ENCODE data around the gene SPATA21. TPM values are rescaled to one million over a fixed set of nuclear protein-coding genes. Genes with fewer than 3 reads are reported as not detected.

SPATA21 gene
- total RNA-seq, 4 donors from 2014 or later: not detected

DNA sequence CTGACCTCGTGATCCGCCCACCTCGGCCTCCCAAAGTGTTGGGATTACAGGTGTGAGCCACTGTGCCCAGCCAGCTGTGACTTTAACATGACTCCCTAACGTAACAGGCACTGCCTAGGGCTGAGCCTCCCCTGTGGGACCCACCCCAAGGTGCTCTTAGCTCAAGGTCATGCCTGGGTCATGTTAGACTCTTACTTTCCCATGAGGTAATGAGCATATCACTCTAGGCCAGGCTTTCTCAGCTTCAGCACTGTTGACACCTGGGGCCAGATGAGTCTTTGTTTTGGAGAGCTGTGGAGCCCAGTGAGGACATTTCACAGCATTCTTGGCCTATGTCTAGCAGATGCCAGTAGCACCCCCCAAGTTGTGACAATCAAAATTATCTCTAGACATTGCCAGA lies 7.8 kb upstream of the SPATA21 start:
- Histone ChIP-seq H3K9me3 (no peaks in the 10 kb centered on the region), H3K27ac (no peak overlapping the region), H3K4me1 (peaks cover 6 to 28% (median 22%) of the 10 kb centered on the region in 4 donors), H3K27me3 (no peaks in the 10 kb centered on the region), H3K36me3 (peaks cover 0 to 37% (median 11%) of the 10 kb centered on the region in 4 donors), H3K4me3 (no peak overlapping the region)
- TF ChIP-seq, protein P1, sequence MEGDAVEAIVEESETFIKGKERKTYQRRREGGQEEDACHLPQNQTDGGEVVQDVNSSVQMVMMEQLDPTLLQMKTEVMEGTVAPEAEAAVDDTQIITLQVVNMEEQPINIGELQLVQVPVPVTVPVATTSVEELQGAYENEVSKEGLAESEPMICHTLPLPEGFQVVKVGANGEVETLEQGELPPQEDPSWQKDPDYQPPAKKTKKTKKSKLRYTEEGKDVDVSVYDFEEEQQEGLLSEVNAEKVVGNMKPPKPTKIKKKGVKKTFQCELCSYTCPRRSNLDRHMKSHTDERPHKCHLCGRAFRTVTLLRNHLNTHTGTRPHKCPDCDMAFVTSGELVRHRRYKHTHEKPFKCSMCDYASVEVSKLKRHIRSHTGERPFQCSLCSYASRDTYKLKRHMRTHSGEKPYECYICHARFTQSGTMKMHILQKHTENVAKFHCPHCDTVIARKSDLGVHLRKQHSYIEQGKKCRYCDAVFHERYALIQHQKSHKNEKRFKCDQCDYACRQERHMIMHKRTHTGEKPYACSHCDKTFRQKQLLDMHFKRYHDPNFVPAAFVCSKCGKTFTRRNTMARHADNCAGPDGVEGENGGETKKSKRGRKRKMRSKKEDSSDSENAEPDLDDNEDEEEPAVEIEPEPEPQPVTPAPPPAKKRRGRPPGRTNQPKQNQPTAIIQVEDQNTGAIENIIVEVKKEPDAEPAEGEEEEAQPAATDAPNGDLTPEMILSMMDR (IDR thresholded peaks at IDR 0.05): no peak
- TF ChIP-seq POLR2A (IDR thresholded peaks at IDR 0.05) (no peak), POLR2AphosphoS5 (IDR thresholded peaks at IDR 0.05) (no peak), EP300 (IDR thresholded peaks at IDR 0.05; ENCODE audit: low read depth) (no peak)
- in situ Hi-C loops (cut with MboI; ENCODE audit: low pct_ligation_motif_present in 1 of 4, low pct_unique_long_range_greater_than_20kb in 1 of 4, low sequenced_read_pairs in 3 of 4) (no loop called here), intact Hi-C loops (cut with DNase I; ENCODE audit: low total_unique reads) (no loop called here)
- 95% methylated on average over 4 of the region's 4 CpGs; no CpG with 5 or more reads in 1 of the 2 donors for WGBS, 2 donors (ENCODE audit: low coverage in 1 of 2)
- no peak for DNase-seq

DNA sequence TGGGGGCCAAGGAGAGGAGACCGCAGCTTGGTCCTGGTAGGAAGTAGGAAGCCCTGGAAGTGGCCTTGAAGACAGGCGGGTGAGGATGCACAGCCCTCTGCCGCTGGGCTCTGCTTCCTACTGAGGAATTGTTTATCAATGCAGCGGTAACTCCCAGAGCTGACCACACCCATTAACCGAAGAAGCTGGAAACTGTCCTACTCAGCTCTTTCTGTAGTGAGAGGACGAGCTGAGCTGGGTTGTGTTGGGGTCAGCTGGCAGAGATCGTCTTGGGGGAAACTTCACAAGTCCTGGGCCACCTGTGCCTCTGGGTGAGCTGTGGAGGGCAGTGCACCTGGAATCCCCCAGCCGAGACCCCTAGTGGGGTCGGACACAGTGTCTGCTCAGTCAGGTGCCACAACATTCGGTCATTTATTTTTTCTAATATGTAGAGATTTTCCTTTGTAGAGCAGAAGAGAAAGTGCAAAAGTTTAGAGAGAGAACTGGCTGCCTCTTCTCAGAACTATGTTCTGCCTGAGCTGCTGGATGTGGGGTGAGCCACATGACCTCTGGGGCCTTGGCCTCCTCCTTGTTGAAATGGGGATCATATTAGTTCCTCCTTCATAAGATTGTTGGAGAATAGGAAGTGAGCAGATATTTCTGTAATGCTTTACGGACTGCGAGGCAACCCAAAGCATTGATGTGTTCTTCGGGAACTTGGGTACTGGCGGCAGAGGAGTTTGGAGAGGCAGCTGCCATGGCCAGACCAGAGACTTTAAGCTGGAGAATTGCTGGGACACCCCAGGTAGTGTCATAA lies 6.9 kb upstream of the SPATA21 start:
- no peak overlapping the region for H3K4me3 ChIP-seq
- H3K4me1 ChIP-seq: peaks cover 6 to 29% (median 22%) of the 10 kb centered on the region in 4 donors
- intact Hi-C loops (cut with DNase I; ENCODE audit: low total_unique reads): no loop called here
- H3K36me3 ChIP-seq: peaks cover 0 to 31% (median 6%) of the 10 kb centered on the region in 4 donors
- no peaks in the 10 kb centered on the region for H3K9me3 ChIP-seq
- H3K27me3 ChIP-seq: no peaks in the 10 kb centered on the region
- peak overlapping the region in 1 of 4 donors; percentile 28 for H3K27ac ChIP-seq
- DNase-seq: no peak
- TF ChIP-seq, protein P1 (IDR thresholded peaks at IDR 0.05): no peak
- TF ChIP-seq POLR2AphosphoS5 (IDR thresholded peaks at IDR 0.05) (no peak), POLR2A (IDR thresholded peaks at IDR 0.05) (no peak), EP300 (IDR thresholded peaks at IDR 0.05; ENCODE audit: low read depth) (no peak)
- in situ Hi-C loops (cut with MboI; ENCODE audit: low pct_ligation_motif_present in 1 of 4, low pct_unique_long_range_greater_than_20kb in 1 of 4, low sequenced_read_pairs in 3 of 4): no loop called here
- WGBS, 2 donors (ENCODE audit: low coverage in 1 of 2): 82% methylated on average over 3 to 14 of the region's 14 CpGs

DNA sequence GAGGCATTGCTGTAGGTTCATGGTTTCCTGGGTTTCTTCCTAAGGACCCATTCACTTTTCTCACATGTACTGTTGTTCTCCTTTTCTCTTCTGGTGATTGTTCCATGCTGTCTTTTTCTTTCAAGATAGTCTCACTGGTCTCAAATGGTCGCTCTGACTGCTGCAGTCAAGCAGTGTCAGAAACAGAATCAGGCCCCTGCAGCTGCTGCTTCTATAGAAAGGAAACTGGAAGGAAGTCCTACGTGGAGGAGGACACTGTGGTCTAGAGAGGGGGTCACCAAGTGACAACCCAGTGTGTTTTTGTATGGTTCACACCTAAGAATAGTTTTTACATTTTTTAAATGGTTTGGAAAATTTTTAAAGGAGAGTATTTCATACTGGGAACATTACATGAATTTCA lies 5.7 kb upstream of the SPATA21 start:
- Histone ChIP-seq H3K27me3 (no peaks in the 10 kb centered on the region), H3K27ac (peak overlapping the region in 1 of 4 donors; percentile 87), H3K4me1 (peaks cover 6 to 29% (median 22%) of the 10 kb centered on the region in 4 donors), H3K4me3 (no peak overlapping the region), H3K36me3 (peaks cover 0 to 20% (median 1%) of the 10 kb centered on the region in 4 donors), H3K9me3 (no peaks in the 10 kb centered on the region)
- 33 to 56% methylated on average over 1 to 2 of the region's 2 CpGs for WGBS, 2 donors (ENCODE audit: low coverage in 1 of 2)
- in situ Hi-C loops (cut with MboI; ENCODE audit: low pct_ligation_motif_present in 1 of 4, low pct_unique_long_range_greater_than_20kb in 1 of 4, low sequenced_read_pairs in 3 of 4) (no loop called here), intact Hi-C loops (cut with DNase I; ENCODE audit: low total_unique reads) (no loop called here)
- DNase-seq: no peak
- TF ChIP-seq, protein P1 (IDR thresholded peaks at IDR 0.05): no peak
- no peak for TF ChIP-seq EP300 (IDR thresholded peaks at IDR 0.05; ENCODE audit: low read depth)
- TF ChIP-seq POLR2A (IDR thresholded peaks at IDR 0.05): no peak
- TF ChIP-seq POLR2AphosphoS5 (IDR thresholded peaks at IDR 0.05): no peak

DNA sequence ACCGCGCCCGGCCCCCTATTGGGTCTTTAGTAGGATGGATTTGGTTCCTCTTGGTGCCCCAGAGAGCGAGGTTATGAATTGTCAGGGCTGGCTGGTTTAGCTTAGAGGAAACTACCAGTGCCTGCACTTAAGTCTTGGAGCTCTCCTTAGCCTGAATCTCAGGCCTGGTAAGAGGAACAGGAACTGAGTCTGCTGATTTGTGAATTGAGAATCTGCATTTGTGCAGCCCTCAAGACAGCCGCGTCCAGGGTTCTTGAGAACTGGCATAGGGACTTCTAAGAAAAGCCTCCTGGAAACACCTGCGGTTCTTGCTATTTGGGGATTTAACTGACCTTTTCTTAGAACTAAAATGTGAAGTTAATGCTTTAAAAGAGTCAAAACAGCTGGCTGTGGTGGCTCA lies 5.0 kb upstream of the SPATA21 start:
- H3K9me3 ChIP-seq: no peaks in the 10 kb centered on the region
- in situ Hi-C loops (cut with MboI; ENCODE audit: low pct_ligation_motif_present in 1 of 4, low pct_unique_long_range_greater_than_20kb in 1 of 4, low sequenced_read_pairs in 3 of 4) (no loop called here), intact Hi-C loops (cut with DNase I; ENCODE audit: low total_unique reads) (no loop called here)
- DNase-seq: no peak
- H3K36me3 ChIP-seq: peaks cover 0 to 15% (median 0%) of the 10 kb centered on the region in 4 donors
- TF ChIP-seq POLR2AphosphoS5 (IDR thresholded peaks at IDR 0.05) (no peak), POLR2A (IDR thresholded peaks at IDR 0.05) (no peak), EP300 (IDR thresholded peaks at IDR 0.05; ENCODE audit: low read depth) (no peak)
- TF ChIP-seq, protein P1 (IDR thresholded peaks at IDR 0.05): no peak
- peak overlapping the region in 1 of 4 donors; percentile 78 for H3K4me3 ChIP-seq
- peaks cover 6 to 29% (median 22%) of the 10 kb centered on the region in 4 donors for H3K4me1 ChIP-seq
- WGBS, 2 donors (ENCODE audit: low coverage in 1 of 2): 86 to 100% methylated on average over 1 to 7 of the region's 7 CpGs
- H3K27ac ChIP-seq: peak overlapping the region in 2 of 4 donors; percentile 85 to 87
- H3K27me3 ChIP-seq: no peaks in the 10 kb centered on the region

Measured in transverse colon (tissue), 4 donors.